Central memory CD4-positive, alpha-beta T cell (primary cell): ENCODE measurements around the gene SLC22A12.

ENCODE experiments used
- DNase-seq: peaks from one replicate; pipeline ENCODE4 v3.0.0; 2022

SLC22A12 gene

GRCh38 chr11:64605656-64606585 lies 14.9 kb downstream of the SLC22A12 start:
- DNase-seq: no peak

GRCh38 chr11:64606796-64607380 lies 15.9 kb downstream of the SLC22A12 start:
- DNase-seq: no peak

DNA sequence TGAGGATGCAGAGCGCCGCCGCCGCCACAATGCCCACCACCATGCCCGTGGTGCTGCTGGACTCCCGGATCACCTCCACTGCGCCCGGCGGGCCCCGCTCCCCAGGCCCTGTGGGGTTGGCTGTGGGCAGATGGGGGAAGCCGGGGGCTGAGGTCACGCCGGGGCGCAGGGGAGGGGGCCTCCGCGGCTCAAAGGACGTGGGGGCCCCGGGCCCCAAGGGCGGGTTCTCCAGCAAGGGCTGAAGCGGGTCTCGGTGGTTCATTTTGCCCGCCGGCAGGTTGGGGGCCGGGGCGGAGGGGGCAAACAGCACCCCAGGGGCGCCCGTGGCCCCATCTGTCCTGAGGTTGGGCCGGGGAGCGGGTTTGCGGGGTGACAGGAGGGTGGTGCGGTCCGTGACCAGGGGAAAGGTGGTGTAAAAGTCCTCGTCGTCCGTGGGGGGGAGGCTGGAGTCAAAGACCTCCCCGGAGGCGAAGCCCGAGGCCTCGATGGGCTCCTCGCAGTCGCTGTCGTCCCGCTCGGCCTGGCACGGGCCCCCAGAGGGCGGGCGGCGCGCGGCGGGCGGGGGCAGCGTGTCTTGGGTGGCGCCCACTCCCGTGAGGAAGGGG lies 16.5 kb downstream of the SLC22A12 start:
- no peak for DNase-seq

DNA sequence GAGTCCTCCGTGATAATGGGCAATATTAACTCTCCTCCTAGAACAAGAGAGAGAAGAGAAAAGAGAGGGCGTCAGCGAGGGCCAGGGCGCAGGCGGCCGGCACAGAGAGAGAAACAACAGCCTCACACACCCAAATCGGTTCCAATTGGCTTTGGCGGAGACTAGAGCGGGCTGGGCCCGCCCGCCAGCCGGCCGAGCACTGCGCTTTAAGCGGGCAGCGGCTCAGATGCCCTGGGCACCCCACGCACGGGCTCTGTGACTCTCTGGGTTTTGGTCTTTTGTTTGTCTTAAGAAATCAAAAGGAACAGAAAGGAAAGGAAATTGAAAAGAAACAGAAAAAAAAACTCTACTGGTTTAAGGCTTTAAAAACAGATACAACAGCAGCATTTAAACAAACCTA lies 17.0 kb downstream of the SLC22A12 start:
- DNase-seq: no peak

- no peak for DNase-seq
Measured at GRCh38 chr11:64608636-64609035, 17.6 kb downstream of the SLC22A12 start.

DNA sequence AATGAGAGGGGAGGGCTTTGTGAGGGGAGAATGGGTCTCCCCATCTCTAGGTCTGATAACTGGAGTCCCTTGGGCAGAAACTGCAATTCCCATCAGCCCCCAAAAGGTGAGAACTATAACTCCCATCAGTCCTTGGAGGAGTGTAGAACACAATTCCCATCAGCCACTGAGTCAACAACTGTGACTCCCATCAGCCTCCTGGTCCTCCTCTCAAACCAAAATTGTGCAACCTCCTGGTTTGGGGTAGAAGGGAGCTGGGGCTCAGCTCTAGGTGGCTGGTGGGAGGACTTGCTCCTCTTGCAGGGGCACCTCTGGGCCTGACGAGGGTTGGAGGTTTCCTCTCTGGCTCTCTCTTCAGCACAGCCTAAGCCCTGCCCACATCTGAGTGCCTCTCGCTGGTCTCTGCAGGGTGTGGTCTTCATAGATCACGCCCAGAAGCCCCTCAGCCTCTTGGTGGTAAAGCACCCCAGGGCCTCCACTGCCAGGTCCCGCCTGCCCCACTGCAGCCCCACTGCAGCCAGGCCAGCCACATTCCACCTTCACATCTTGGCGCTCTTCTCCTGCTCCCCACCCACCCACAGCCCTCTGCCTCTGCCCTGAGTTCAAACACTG lies 18.5 kb downstream of the SLC22A12 start:
- no peak for DNase-seq

GRCh38 chr11:64610596-64610995 lies 19.6 kb downstream of the SLC22A12 start:
- DNase-seq: no peak

GRCh38 chr11:64611176-64611575 lies 20.2 kb downstream of the SLC22A12 start:
- DNase-seq: no peak

- no peak for DNase-seq
Measured at GRCh38 chr11:64611869-64612646, 21.0 kb downstream of the SLC22A12 start.

GRCh38 chr11:64613648-64614047 lies 22.6 kb downstream of the SLC22A12 start:
- DNase-seq: no peak

- no peak for DNase-seq
Measured at GRCh38 chr11:64614917-64615316, 23.9 kb downstream of the SLC22A12 start.

GRCh38 chr11:64616817-64617216 lies 25.8 kb downstream of the SLC22A12 start:
- no peak for DNase-seq

DNA sequence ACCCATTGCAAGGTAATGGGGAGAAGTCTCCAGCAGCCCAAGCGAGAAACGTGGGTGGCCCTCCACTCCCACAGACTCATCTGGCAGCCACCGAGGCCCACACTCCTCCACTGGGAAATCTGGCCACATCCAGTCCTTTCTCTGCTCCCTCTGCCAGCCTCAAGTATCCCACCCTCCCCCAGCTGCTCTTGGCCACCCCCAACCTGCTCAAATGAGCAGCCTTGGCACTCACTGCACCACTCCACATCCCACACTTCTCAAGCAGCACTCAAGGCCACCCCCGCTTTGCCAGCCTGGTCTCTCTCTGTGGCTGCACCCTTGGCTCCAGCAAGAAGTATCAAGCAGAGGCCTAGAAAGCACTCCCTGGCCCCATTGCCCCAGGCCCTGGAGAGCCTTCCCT lies 28.2 kb downstream of the SLC22A12 start:
- DNase-seq: no peak

DNA sequence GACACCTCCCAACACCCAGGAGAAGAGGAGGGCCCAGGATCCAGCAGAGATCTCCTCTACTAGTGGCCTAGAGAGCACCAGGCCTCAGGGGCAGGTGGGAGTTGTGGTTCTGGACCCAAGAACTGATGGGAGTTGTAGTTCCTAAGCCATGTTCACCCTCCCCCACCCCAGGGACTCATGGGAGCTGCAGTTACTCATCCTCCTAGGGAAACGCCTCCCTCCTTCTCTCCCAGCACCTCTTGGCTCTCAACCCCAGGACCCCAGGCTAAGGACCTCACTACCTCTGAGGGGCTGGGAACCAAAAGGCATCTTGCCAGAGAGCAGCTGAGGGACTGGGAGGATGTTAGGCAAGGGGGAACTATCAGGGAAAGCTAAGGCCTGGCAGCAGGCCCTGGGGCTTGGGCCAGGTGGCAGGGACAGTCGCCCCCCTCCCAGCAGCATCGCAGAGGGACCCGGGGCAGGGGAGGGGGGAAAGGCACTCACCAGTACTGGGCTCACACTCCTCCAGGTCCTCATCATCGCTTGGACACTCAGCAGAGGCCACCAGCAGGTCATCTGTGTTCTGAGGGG lies 28.9 kb downstream of the SLC22A12 start:
- DNase-seq: no peak

- DNase-seq: no peak
Measured at GRCh38 chr11:64620381-64620971, 29.5 kb downstream of the SLC22A12 start.

DNA sequence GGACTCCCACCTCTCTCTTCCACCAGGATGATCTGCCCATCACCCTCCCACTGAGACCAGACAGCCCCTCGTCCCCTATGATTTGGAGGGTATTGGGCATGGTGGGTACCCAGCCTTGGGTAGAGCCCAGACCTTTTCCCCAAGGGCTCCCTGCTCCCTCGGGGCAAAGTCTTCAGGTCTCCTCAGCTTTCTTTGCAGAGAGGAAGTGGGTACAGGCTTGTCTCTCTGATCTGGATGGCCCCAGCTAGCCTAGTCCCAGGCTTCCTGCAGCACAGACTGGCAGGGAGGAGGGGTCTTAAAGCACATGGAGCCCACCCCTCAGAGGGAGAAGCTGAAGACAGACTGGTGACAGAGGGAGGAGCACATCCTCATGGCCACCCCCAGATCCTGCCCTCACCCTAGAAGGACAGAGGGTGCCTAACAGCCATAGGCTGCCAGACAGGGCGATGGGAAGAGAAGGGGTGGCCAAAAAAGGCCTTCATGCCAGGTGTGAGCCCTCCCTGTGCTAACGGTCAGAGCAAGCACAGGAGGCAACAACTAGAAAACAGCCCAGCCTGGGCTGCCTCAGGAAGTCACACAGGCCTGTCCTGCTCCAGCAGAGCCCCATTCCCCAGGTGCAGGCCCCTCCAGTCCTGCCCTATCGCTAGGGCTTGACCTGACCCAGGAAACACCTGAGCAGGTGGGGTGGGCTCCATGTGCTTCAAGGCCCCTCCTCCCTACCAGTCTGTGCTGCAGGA lies 30.4 kb downstream of the SLC22A12 start:
- DNase-seq: no peak

GRCh38 chr11:64622681-64623080 lies 31.7 kb downstream of the SLC22A12 start:
- no peak for DNase-seq

DNA sequence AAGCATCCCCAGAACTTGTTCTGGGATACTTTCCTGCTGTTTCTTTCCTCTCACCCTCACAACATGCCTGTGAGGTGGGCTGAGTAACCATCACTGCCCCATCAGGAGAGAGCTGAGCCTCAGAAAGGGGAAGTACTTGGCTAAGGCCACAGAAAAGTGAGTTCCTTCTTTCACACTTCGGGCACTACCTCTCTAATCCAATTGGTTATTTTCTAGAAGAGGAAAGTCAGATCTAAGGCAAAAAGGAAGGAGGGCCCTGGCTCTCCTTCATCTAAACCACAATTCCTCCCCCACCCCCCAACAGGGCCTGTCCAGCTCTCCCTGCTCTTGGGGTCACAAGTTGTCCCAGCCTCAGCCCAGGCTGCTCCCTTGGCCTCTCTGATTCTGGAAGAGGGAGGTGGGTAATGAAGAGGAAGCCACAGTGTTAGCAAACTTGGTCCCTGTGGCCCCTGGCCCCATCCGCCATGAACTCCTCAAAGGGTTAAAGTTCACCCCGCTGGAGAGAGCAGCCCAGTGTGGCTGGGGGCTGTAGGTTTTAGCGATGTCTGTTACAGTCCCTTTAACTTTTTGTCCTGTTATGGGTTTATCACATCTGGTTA lies 34.0 kb downstream of the SLC22A12 start:
- DNase-seq: no peak

GRCh38 chr11:64626637-64627036 lies 35.6 kb downstream of the SLC22A12 start:
- no peak for DNase-seq

- DNase-seq: no peak
Measured at GRCh38 chr11:64627371-64627770, 36.4 kb downstream of the SLC22A12 start.

GRCh38 chr11:64628596-64628995 lies 37.6 kb downstream of the SLC22A12 start:
- no peak for DNase-seq
